Measurements from ENCODE around the gene METTL17.
"Not testable (repeated sequence)": the region's sequence is repeated elsewhere in the genome, so short reads cannot be mapped to it uniquely, and the experiment has no call there.

METTL17 gene, protein sequence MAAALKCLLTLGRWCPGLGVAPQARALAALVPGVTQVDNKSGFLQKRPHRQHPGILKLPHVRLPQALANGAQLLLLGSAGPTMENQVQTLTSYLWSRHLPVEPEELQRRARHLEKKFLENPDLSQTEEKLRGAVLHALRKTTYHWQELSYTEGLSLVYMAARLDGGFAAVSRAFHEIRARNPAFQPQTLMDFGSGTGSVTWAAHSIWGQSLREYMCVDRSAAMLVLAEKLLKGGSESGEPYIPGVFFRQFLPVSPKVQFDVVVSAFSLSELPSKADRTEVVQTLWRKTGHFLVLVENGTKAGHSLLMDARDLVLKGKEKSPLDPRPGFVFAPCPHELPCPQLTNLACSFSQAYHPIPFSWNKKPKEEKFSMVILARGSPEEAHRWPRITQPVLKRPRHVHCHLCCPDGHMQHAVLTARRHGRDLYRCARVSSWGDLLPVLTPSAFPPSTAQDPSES

DNA sequence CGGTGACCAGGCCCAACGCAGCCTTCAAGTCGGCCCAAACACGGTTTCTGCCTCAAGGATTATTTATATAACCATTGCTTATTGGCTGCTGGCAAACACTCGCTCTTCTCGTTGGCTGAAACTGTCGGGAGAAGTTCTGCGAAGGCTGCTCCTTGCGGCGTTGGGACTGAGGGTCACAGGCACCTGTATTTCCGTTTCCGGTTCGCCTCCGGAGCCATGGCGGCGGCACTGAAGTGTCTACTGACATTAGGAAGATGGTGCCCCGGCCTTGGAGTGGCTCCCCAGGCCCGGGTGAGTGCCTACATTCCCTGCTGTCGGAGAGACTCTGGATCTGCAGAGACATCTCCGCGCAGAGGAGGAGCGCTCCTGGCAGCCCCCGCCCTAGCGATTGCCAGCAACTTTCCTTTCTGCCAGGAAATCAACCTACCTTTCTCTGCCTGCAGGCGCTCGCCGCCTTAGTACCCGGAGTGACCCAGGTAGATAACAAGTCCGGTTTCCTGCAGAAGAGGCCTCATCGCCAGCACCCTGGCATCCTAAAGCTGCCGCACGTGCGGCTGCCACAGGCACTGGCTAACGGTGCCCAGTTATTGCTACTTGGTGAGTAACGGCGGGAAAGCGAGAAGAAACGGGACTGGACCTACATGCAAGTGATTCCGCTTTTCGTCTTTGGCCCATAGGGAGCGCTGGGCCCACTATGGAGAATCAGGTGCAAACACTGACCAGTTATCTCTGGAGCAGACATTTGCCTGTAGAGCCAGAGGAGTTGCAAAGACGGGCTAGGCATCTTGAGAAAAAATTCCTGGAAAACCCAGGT, at the start of gene METTL17:
Gene METTL17 (plus strand): TSS at position 194 of the 814 bp plus-strand sequence. CDS start 23 bp downstream, at position 217.
- Mint-ChIP-seq H3K9me3 (no peaks in the 10 kb centered on the region), H3K27ac (peak within 1 kb of the TSS; percentile 82 to 95 (median 84)), H3K27me3 (ENCODE audit: low read depth) (peaks cover 9% of the 10 kb centered on the region), H3K4me3 (peak within 1 kb of the TSS; percentile 88 to 92 (median 89)), H3K36me3 (ENCODE audit: low read depth) (peaks cover 33% of the 10 kb centered on the region), H3K4me1 (peaks cover 14% of the 10 kb centered on the region)
- TF ChIP-seq, protein P1, sequence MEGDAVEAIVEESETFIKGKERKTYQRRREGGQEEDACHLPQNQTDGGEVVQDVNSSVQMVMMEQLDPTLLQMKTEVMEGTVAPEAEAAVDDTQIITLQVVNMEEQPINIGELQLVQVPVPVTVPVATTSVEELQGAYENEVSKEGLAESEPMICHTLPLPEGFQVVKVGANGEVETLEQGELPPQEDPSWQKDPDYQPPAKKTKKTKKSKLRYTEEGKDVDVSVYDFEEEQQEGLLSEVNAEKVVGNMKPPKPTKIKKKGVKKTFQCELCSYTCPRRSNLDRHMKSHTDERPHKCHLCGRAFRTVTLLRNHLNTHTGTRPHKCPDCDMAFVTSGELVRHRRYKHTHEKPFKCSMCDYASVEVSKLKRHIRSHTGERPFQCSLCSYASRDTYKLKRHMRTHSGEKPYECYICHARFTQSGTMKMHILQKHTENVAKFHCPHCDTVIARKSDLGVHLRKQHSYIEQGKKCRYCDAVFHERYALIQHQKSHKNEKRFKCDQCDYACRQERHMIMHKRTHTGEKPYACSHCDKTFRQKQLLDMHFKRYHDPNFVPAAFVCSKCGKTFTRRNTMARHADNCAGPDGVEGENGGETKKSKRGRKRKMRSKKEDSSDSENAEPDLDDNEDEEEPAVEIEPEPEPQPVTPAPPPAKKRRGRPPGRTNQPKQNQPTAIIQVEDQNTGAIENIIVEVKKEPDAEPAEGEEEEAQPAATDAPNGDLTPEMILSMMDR (IDR thresholded peaks at IDR 0.05; ENCODE audit: unreplicated experiment in 3 of 3) = peak; percentile 34 to 55 (median 39)

- not testable (repeated sequence) for H3K9me3 Mint-ChIP-seq; H3K36me3 Mint-ChIP-seq (ENCODE audit: low read depth); H3K27ac Mint-ChIP-seq; H3K27me3 Mint-ChIP-seq (ENCODE audit: low read depth); H3K4me1 Mint-ChIP-seq; H3K4me3 Mint-ChIP-seq
These were observed 44.6 kb upstream of the METTL17 start for GRCh38 chr14:20945146-20945545.

DNA sequence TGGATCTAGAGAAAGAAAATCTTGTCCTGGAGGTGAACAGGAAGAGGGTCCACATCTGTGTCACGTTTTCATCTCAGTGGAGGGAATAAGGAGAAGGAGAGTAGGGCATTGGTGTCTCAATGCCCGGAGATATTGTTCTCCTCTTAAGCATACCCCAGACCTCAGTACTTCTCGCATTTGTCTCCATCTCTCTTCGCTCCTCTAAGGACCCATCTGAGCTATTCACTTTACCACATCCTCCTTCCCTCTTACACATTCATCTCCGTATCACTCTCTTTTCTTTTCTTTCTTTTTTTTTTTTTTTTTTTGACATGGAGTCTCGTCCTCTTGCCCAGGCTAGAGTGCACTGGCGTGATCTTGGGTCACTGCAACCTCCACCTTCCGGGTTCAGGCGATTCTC, 43.1 kb upstream of the METTL17 start:
- not testable (repeated sequence) for H3K9me3 Mint-ChIP-seq; H3K27ac Mint-ChIP-seq; H3K36me3 Mint-ChIP-seq (ENCODE audit: low read depth); H3K4me3 Mint-ChIP-seq; H3K4me1 Mint-ChIP-seq; H3K27me3 Mint-ChIP-seq (ENCODE audit: low read depth)

DNA sequence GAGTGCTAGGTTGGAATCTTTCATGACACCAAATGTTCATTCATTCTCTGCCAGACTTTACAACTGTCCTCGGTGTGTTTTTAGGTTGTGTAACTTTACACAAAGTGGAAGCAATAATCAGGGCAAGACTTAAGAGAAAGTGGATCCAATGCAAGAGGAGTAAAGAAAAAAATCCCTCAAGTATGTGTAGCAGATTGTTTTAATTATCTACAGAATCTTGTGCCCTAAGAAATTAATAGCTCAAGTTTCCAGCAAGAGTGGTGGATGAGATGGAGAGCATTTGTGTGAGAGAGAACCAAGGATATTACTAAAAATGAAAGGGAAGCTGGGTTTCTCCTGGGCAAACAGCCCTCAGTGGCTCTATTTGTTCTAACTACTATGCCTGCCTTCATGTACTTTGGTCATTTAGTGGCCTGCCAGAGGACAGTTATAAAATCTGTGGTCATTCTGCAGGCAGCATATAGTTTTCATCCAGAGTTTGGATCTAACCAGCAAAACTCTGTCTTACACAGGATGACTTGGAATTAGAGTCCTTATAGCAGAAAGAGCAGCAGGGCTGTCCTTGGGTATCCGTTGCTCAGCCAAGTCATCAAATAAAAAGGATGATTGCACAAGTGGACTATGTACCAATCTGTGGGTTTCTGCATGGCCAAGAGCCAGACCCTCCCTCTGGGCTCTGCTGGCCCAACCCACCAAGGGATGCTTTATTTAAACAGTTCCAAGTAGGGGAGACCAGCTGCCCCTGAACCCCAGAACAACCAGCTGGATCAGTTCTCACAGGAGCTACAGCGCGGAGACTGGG, 34.8 kb upstream of the METTL17 start, which contains the start of gene RNASE2:
Gene RNASE2 (plus strand): TSS at position 752 of the 802 bp plus-strand sequence. CDS start 285 bp downstream, outside the sequence.
- H3K36me3 Mint-ChIP-seq (ENCODE audit: low read depth); H3K4me3 Mint-ChIP-seq; H3K27ac Mint-ChIP-seq; H3K9me3 Mint-ChIP-seq; H3K4me1 Mint-ChIP-seq; H3K27me3 Mint-ChIP-seq (ENCODE audit: low read depth): not testable (repeated sequence)

GRCh38 chr14:20955538-20955873, 34.3 kb upstream of the METTL17 start:
- not testable (repeated sequence) for H3K36me3 Mint-ChIP-seq (ENCODE audit: low read depth); H3K27me3 Mint-ChIP-seq (ENCODE audit: low read depth); H3K4me1 Mint-ChIP-seq; H3K4me3 Mint-ChIP-seq; H3K27ac Mint-ChIP-seq; H3K9me3 Mint-ChIP-seq

DNA sequence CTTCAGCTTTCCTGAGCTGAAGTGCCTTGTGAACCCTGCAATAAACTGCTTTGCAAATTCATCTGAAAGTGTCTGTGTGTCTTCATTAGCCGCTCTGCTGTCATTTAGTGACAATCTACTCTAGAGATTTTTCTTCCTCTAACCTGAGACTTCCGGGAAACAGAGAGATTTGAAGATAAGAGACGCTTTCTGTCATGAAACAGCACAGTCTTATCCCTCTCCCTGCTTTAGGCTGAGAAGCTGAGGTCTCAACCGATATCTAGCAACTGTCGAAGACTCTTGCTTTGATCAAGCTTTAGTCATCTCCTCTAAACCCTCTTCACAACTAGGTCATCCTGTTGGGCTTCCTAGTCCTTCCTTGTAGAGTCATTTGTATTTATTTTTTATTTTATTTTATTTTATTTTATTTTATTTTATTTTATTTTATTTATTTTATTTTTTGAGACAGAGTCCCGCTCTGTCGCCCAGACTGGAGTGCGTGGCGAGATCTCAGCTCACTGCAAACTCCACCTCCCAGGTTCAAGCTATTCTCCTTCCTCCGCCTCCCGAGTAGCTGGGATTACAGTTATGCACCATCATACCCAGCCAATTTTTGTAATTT, 33.3 kb upstream of the METTL17 start:
- no peaks in the 10 kb centered on the region for H3K4me1 Mint-ChIP-seq
- H3K4me3 Mint-ChIP-seq = no peak overlapping the region
- TF ChIP-seq, protein P1 (IDR thresholded peaks at IDR 0.05; ENCODE audit: unreplicated experiment in 3 of 3) = no peak
- H3K9me3 Mint-ChIP-seq = no peaks in the 10 kb centered on the region
- H3K36me3 Mint-ChIP-seq (ENCODE audit: low read depth) = no peaks in the 10 kb centered on the region
- H3K27me3 Mint-ChIP-seq (ENCODE audit: low read depth) = peaks cover 4% of the 10 kb centered on the region
- no peak overlapping the region for H3K27ac Mint-ChIP-seq

- not testable (repeated sequence) for H3K9me3 Mint-ChIP-seq; H3K27ac Mint-ChIP-seq; H3K27me3 Mint-ChIP-seq (ENCODE audit: low read depth); H3K36me3 Mint-ChIP-seq (ENCODE audit: low read depth); H3K4me3 Mint-ChIP-seq; H3K4me1 Mint-ChIP-seq
These were observed 30.8 kb upstream of the METTL17 start for GRCh38 chr14:20958946-20959345.

DNA sequence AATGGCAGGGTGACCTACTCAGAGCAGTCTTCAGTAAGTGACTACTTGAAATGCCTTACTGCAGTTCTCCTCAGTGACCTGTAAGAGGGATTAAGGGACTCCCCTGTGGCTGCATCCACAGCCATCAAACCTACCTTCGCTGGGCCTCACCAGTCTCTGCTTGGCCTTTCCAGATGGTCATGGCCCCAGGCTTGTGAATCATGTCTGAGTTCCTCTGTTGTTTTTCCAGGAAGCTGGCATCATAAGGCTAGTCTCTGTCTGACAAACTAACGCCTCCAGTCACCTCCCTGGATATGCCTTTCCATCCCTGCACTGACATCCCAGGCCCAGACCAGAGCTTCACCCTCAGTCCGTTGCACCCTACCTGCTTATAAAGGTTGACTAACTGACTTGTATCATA, 20.4 kb upstream of the METTL17 start:
- H3K27ac Mint-ChIP-seq = no peak overlapping the region
- H3K4me1 Mint-ChIP-seq = peaks cover 17% of the 10 kb centered on the region
- no peak overlapping the region for H3K4me3 Mint-ChIP-seq
- H3K9me3 Mint-ChIP-seq = no peaks in the 10 kb centered on the region
- H3K27me3 Mint-ChIP-seq (ENCODE audit: low read depth) = peaks cover 35% of the 10 kb centered on the region
- TF ChIP-seq, protein P1 (IDR thresholded peaks at IDR 0.05; ENCODE audit: unreplicated experiment in 3 of 3) = no peak
- H3K36me3 Mint-ChIP-seq (ENCODE audit: low read depth) = no peaks in the 10 kb centered on the region

Measured in nephron (organoid).